Right renal pelvis (tissue), 4 donors: ENCODE results near the gene ZBTB9. TPM values are rescaled to one million over a fixed set of nuclear protein-coding genes. Genes with fewer than 3 reads are reported as not detected.

ENCODE experiments used
- DNase-seq, 4 donors: peaks; one replicate each; pipeline ENCODE4 v3.0.0-alpha.2; 2013; ENCODE audit warnings: low read depth in 4 of 4, low spot score in 3 of 4, missing footprints in 1 of 4
- polyA plus RNA-seq, 4 donors: library from polyadenylated mRNA; unstranded; fragments of 120-200 nt; gene quantifications; one replicate each; pipeline ENCODE4 v1.2.1, GENCODE V29; 2013; ENCODE audit not compliant: insufficient read length in 4 of 4

Gene ZBTB9
- polyA plus RNA-seq, 4 donors = 15.3 to 18.0 (median 16.2) TPM

- no peak for DNase-seq
These were observed 35.6 kb upstream of the ZBTB9 start for GRCh38 chr6:33418690-33419291.

- peak in 1 of 4 donors; percentile 55 for DNase-seq
These were observed 34.5 kb upstream of the ZBTB9 start, which contains the start of gene SYNGAP1 for GRCh38 chr6:33419580-33420490. Gene SYNGAP1 (plus strand): TSS chr6:33420065. CDS start chr6:33420265, 200 bp downstream.

- DNase-seq = no peak
These were observed 33.7 kb upstream of the ZBTB9 start for GRCh38 chr6:33420491-33421343.

GRCh38 chr6:33421344-33421643 is 33.1 kb upstream of the ZBTB9 start:
- no peak for DNase-seq

- DNase-seq = no peak
These were observed 30.6 kb upstream of the ZBTB9 start for GRCh38 chr6:33423777-33424176.

GRCh38 chr6:33424855-33425667 is 29.3 kb upstream of the ZBTB9 start:
- no peak for DNase-seq

GRCh38 chr6:33425668-33426577 is 28.5 kb upstream of the ZBTB9 start:
- DNase-seq = peak in 3 of 4 donors; percentile 65 to 78 (median 66)

- no peak for DNase-seq
These were observed 27.5 kb upstream of the ZBTB9 start for GRCh38 chr6:33426590-33427511.

GRCh38 chr6:33427585-33428223 is 26.7 kb upstream of the ZBTB9 start:
- no peak for DNase-seq

GRCh38 chr6:33428224-33428965 is 26.0 kb upstream of the ZBTB9 start:
- DNase-seq = no peak

- no peak for DNase-seq
These were observed 25.2 kb upstream of the ZBTB9 start for GRCh38 chr6:33428966-33429749.

- no peak for DNase-seq
These were observed 24.7 kb upstream of the ZBTB9 start for GRCh38 chr6:33429750-33430052.

- no peak for DNase-seq
These were observed 24.0 kb upstream of the ZBTB9 start for GRCh38 chr6:33430334-33430733.

GRCh38 chr6:33430991-33431879 is 23.1 kb upstream of the ZBTB9 start:
- no peak for DNase-seq

- no peak for DNase-seq
These were observed 22.4 kb upstream of the ZBTB9 start for GRCh38 chr6:33431880-33432541.
